ENCODE results near the gene AFAP1L2. TPM values are rescaled to one million over a fixed set of nuclear protein-coding genes. Genes with fewer than 3 reads are reported as not detected.

AFAP1L2 gene
- total RNA-seq, 4 donors from 2014 or later: 28.4 to 86.6 (median 48.6) TPM

- no peak overlapping the region for H3K27ac ChIP-seq
- H3K27me3 ChIP-seq: no peaks in the 10 kb centered on the region
- no peak for DNase-seq
- intact Hi-C loops (cut with DNase I; ENCODE audit: low total_unique reads): no loop called here
- no peaks in the 10 kb centered on the region for H3K4me1 ChIP-seq
- TF ChIP-seq POLR2A (IDR thresholded peaks at IDR 0.05) (no peak), CTCF (IDR thresholded peaks at IDR 0.05) (no peak)
- H3K4me3 ChIP-seq: no peak overlapping the region
- H3K36me3 ChIP-seq: no peaks in the 10 kb centered on the region
- H3K9me3 ChIP-seq: no peaks in the 10 kb centered on the region
Measured at GRCh38 chr10:114362826-114363355, 41.4 kb downstream of the AFAP1L2 start.

- H3K27ac ChIP-seq: no peak overlapping the region
- no peak for DNase-seq
- H3K4me1 ChIP-seq: peaks cover 0 to 7% of the 10 kb centered on the region in 2 donors
- H3K36me3 ChIP-seq: no peaks in the 10 kb centered on the region
- intact Hi-C loops (cut with DNase I; ENCODE audit: low total_unique reads): no loop called here
- TF ChIP-seq POLR2A (IDR thresholded peaks at IDR 0.05): no peak
- no peak for TF ChIP-seq CTCF (IDR thresholded peaks at IDR 0.05)
- H3K9me3 ChIP-seq: no peaks in the 10 kb centered on the region
- H3K27me3 ChIP-seq: no peaks in the 10 kb centered on the region
- H3K4me3 ChIP-seq: no peak overlapping the region
Measured at GRCh38 chr10:114359953-114360345, 44.4 kb downstream of the AFAP1L2 start.

- no peaks in the 10 kb centered on the region for H3K36me3 ChIP-seq
- no peaks in the 10 kb centered on the region for H3K27me3 ChIP-seq
- no peaks in the 10 kb centered on the region for H3K9me3 ChIP-seq
- no peak for TF ChIP-seq POLR2A (IDR thresholded peaks at IDR 0.05)
- TF ChIP-seq CTCF (IDR thresholded peaks at IDR 0.05): no peak
- DNase-seq: no peak
- peaks cover 0 to 7% of the 10 kb centered on the region in 2 donors for H3K4me1 ChIP-seq
- intact Hi-C loops (cut with DNase I; ENCODE audit: low total_unique reads): no loop called here
- H3K4me3 ChIP-seq: no peak overlapping the region
- H3K27ac ChIP-seq: no peak overlapping the region
Measured at GRCh38 chr10:114359041-114359952, 45.0 kb downstream of the AFAP1L2 start.

- H3K27ac ChIP-seq: peak overlapping the region; percentile 64 to 86
- no peaks in the 10 kb centered on the region for H3K27me3 ChIP-seq
- H3K4me1 ChIP-seq: peaks cover 0 to 7% of the 10 kb centered on the region in 2 donors
- no peaks in the 10 kb centered on the region for H3K36me3 ChIP-seq
- no peak for DNase-seq
- no peaks in the 10 kb centered on the region for H3K9me3 ChIP-seq
- H3K4me3 ChIP-seq: no peak overlapping the region
- intact Hi-C loops (cut with DNase I; ENCODE audit: low total_unique reads): no loop called here
- no peak for TF ChIP-seq POLR2A (IDR thresholded peaks at IDR 0.05)
- TF ChIP-seq CTCF (IDR thresholded peaks at IDR 0.05): no peak
Measured at GRCh38 chr10:114357515-114357996, 46.7 kb downstream of the AFAP1L2 start.
